Femur (tissue), 1 donor: ENCODE data around the gene GFM2.
"Not testable (repeated sequence)": the region's sequence is repeated elsewhere in the genome, so short reads cannot be mapped to it uniquely, and the experiment has no call there.

Experiments
- DNase-seq: peaks from one replicate; pipeline ENCODE4 v3.0.0-alpha.2; 2017

The GFM2 gene

GRCh38 chr5:74686962-74687751 lies 79.8 kb downstream of the GFM2 start:
- DNase-seq: no peak

- peak; percentile 34 for DNase-seq
Observed at GRCh38 chr5:74685979-74686631, 80.8 kb downstream of the GFM2 start.

- DNase-seq: peak; percentile 89
Observed at GRCh38 chr5:74684900-74685851, 81.7 kb downstream of the GFM2 start, which contains the start of gene HEXB. Gene HEXB (plus strand): TSS chr5:74685233. CDS start chr5:74685261, 28 bp downstream.

DNA sequence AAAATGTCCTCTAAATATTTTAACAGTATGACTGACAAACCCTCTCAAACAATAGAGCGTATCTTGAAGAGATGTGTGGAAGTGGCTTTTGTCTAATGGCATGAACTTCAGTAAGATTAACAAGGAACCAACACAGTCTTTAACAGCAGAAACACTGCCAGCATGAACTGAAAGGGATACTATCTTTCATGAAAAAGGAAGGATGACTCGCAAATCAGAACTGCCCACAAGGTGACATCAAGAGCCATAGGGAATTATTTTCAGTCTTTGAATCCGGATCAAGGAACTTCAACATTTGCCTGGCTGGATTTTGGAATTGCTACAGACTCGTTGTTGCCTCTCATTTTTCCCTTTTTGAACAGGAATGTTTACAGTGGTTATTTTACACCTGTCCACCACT lies 87.0 kb downstream of the GFM2 start:
- no peak for DNase-seq

DNA sequence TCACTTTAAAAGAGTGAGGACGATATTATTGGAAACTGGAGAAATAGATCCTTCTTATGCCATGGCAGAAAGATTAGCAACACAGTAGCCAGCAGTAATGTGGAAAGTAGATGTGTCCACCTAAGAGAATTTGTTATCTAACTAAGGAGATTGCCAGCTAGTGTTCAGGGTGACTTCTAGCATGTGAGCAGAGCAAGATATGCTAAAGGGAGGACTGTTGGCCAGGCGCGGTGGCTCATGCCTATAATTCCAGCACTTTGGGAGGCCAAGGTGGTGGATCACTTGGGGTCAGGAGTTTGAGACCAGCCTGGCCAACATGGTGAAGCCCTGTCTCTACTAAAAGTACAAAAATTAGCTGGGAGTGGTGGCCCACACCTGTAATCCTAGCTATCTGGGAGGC lies 87.6 kb downstream of the GFM2 start:
- DNase-seq: not testable (repeated sequence)

DNA sequence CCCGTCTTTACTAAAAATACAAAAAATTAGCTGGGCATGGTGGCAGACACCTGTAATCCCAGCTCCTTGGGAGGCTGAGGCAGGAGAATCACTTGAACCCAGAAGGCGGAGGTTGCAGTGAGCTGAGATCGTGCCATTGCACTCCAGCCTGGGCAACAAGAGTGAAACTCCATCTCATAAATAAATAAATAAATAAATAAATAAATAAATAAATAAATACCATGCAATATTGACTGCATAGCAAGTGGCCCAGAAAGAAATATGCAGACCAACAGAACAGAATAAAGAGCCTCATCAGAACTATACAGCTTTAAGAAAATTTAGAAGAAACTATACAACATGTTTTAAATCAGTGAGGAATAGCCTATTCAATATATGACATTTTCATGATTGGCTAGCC lies 88.8 kb downstream of the GFM2 start:
- not testable (repeated sequence) for DNase-seq

DNA sequence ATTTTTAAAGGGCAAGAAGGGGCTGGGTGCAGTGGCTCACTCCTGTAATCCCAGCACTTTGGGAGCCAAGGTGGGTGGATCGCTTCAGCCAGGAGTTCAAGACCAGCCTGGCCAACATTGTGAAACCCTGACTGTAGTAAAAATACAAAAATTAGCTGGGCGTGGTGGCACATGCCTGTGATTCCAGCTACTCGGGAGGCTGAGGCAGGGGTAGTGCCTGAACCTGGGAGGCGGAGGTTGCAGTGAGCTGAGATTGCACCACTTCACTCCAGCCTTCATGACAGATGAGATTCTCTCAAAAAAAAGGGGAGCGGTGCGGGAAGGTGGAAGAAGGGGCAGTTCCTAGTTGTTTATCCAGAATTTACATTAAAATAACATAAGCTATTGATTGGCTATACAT lies 90.5 kb downstream of the GFM2 start:
- not testable (repeated sequence) for DNase-seq

GRCh38 chr5:74673011-74673790 lies 93.7 kb downstream of the GFM2 start:
- no peak for DNase-seq

DNA sequence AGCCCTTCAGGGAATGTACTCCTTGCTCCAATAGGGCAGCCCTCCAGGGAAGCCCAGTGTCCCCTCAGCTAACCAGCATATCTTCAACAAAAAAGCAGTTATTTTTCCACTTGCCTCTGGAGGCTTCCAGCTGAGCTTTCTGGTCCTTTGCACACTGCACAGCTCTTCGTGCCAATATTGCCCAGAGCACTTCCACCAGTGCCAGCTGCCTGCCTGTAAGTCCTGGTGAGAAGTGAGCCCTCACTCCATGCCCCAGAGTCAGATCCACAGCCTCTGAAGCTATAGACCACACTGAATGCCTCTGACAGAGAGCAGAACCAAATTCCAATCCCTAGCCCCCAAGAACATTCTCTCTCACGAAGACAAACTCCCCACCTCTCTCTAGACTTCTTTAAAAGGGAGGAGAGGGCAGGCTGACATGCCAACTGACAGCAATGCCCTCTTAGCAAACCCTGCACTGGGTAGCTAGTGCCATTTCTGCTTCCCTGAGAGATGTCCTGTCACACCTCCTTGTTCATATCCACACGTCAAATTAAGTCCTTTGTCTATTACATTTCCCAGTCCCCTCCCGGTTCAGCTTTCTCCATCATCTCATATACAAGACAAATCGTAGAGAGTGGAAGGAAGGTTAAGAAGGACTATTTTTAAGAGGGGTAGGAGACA lies 94.6 kb downstream of the GFM2 start:
- no peak for DNase-seq
